Measurements from ENCODE around the gene STAB2.

Gene STAB2

GRCh38 chr12:103586791-103587370 lies at the start of gene STAB2:
TSS of gene STAB2 (plus strand) at chr12:103587273. CDS start at chr12:103587477, 204 bp downstream.
- DNase-seq: no peak

- no peak for DNase-seq
Observed at GRCh38 chr12:103538397-103538796, 48.7 kb upstream of the STAB2 start.

GRCh38 chr12:103540319-103540718 lies 46.8 kb upstream of the STAB2 start:
- no peak for DNase-seq

- DNase-seq: no peak
Observed at GRCh38 chr12:103542078-103542477, 45.0 kb upstream of the STAB2 start.

- no peak for DNase-seq
Observed at GRCh38 chr12:103546959-103547358, 40.1 kb upstream of the STAB2 start.

GRCh38 chr12:103547376-103547775 lies 39.7 kb upstream of the STAB2 start:
- DNase-seq: no peak

GRCh38 chr12:103547929-103548328 lies 39.1 kb upstream of the STAB2 start:
- peak; percentile 3 for DNase-seq

- peak; percentile 11 for DNase-seq
Observed at GRCh38 chr12:103548622-103549601, 38.2 kb upstream of the STAB2 start.

GRCh38 chr12:103556890-103557627 lies 30.0 kb upstream of the STAB2 start:
- DNase-seq: no peak

GRCh38 chr12:103557628-103558010 lies 29.5 kb upstream of the STAB2 start:
- DNase-seq: no peak

- no peak for DNase-seq
Observed at GRCh38 chr12:103558879-103559278, 28.2 kb upstream of the STAB2 start.

- DNase-seq: no peak
Observed at GRCh38 chr12:103560604-103561101, 26.4 kb upstream of the STAB2 start.

GRCh38 chr12:103561174-103561573 lies 25.9 kb upstream of the STAB2 start:
- no peak for DNase-seq

GRCh38 chr12:103566398-103566797 lies 20.7 kb upstream of the STAB2 start:
- no peak for DNase-seq

GRCh38 chr12:103569278-103569677 lies 17.8 kb upstream of the STAB2 start:
- DNase-seq: no peak

- no peak for DNase-seq
Observed at GRCh38 chr12:103571286-103571685, 15.8 kb upstream of the STAB2 start.

GRCh38 chr12:103572312-103573045 lies 14.6 kb upstream of the STAB2 start:
- no peak for DNase-seq

- no peak for DNase-seq
Observed at GRCh38 chr12:103573185-103573584, 13.9 kb upstream of the STAB2 start.

GRCh38 chr12:103578926-103579325 lies 8.1 kb upstream of the STAB2 start:
- DNase-seq: no peak

- no peak for DNase-seq
Observed at GRCh38 chr12:103580026-103580425, 7.0 kb upstream of the STAB2 start.

GRCh38 chr12:103583008-103583407 lies 4.1 kb upstream of the STAB2 start:
- DNase-seq: no peak

- peak; percentile 0 for DNase-seq
Observed at GRCh38 chr12:103586132-103586531, 941 bp upstream of the STAB2 start.

GRCh38 chr12:103588680-103589079 lies 1.6 kb downstream of the STAB2 start:
- no peak for DNase-seq
